HepG2 (cell line): ENCODE data around the gene TRIM3. TPM values are rescaled to one million over a fixed set of nuclear protein-coding genes. Genes with fewer than 3 reads are reported as not detected.

Experiments used
- BRD4 ChIP-seq: sonication (generic); formaldehyde crosslinking; IDR thresholded peaks from 2 replicates; pipeline ENCODE4 v1.4.0; 2020; ENCODE audit warnings: missing genetic modification reagents
- CBX2 ChIP-seq, 2 experiments: fragments of 200-600 bp in 1 of 2; sonication (generic); formaldehyde crosslinking in 1 of 2; IDR thresholded peaks; 2 replicates each; pipeline versions ENCODE4 v1.7.0 to v1.8.1; 2018 to 2022; ENCODE audit warnings: low read depth in 2 of 2, low read length in 1 of 2, mild to moderate bottlenecking in 1 of 2, missing genetic modification reagents in 1 of 2
- ZFAT ChIP-seq: sonication (generic); formaldehyde crosslinking; conservative IDR thresholded peaks from 2 replicates; pipeline ENCODE4 v1.8.1; 2023; ENCODE audit warnings: missing genetic modification reagents, inconsistent platforms
- ZFP37 ChIP-seq: sonication (generic); formaldehyde crosslinking; IDR thresholded peaks from 2 replicates; pipeline ENCODE4 v1.4.0; 2020; ENCODE audit warnings: missing genetic modification reagents, borderline replicate concordance
- ZNF275 ChIP-seq: sonication (generic); formaldehyde crosslinking; IDR thresholded peaks from 2 replicates; pipeline ENCODE4 v1.8.0; 2022; ENCODE audit warnings: missing genetic modification reagents, mild to moderate bottlenecking, inconsistent platforms, borderline replicate concordance
- ZNF280B ChIP-seq: sonication (generic); formaldehyde crosslinking; IDR thresholded peaks from 2 replicates; pipeline ENCODE4 v1.5.0; 2020; ENCODE audit warnings: missing genetic modification reagents, mild to moderate bottlenecking, borderline replicate concordance
- polyA plus RNA-seq, 8 experiments: library from polyadenylated mRNA; depleted of rRNA in 3 of 8; stranded (reverse) in 7 of 8; unstranded in 1 of 8; fragments of >200 nt; fragmentation: Illumina TruSeq in 4 of 8; extraction: Trizol in 4 of 8; gene quantifications; 2 replicates each; pipeline versions ENCODE4 v1.2.1 to v1.2.3, GENCODE V29; 2011 to 2016; ENCODE audit warnings: low read depth in 4 of 8, missing spikeins in 1 of 8, mixed read lengths in 1 of 8; ENCODE audit not compliant: insufficient read depth in 1 of 8
- total RNA-seq, 5 experiments: library from RNA; depleted of rRNA; stranded (reverse); fragments of >200 nt; fragmentation: Illumina TruSeq; extraction: Trizol; gene quantifications; 2 replicates each; pipeline ENCODE4 v1.2.3, GENCODE V29; 2016; ENCODE audit warnings: low read depth in 1 of 5
- TF ChIP-seq, protein P1 (sequence below): sonication (generic); formaldehyde crosslinking; IDR thresholded peaks from one replicate; pipeline ENCODE4 v1.5.1; 2020; ENCODE audit warnings: mild to moderate bottlenecking, missing genetic modification reagents; ENCODE audit errors: not compliant biosample characterization
- TF ChIP-seq, protein P2 (sequence below): sonication (generic); formaldehyde crosslinking; IDR thresholded peaks from 2 replicates; pipeline ENCODE4 v1.5.1; 2020; ENCODE audit warnings: missing genetic modification reagents, mild to moderate bottlenecking, borderline replicate concordance
- TF ChIP-seq, protein P3 (sequence below): sonication (generic); formaldehyde crosslinking; IDR thresholded peaks from 2 replicates; pipeline ENCODE4 v1.8.1; 2022; ENCODE audit warnings: low read depth, mild to moderate bottlenecking, missing genetic modification reagents

TRIM3 gene
- total and polyA plus RNA-seq, 2 of the 13 experiments (the other 11 are each of a cell fraction or from before 2014, with no cell fraction given), result 3.6 to 6.3 TPM

GRCh38 chr11:6481012-6481923 lies 7.5 kb upstream of the TRIM3 start, which contains the start of the genes ARFIP2 and TIMM10B (continued):
- TF ChIP-seq ZNF280B (CRISPR knock-in tag) (no peak), BRD4 (no peak), CBX2 (IDR thresholded peaks at IDR 0.05; ENCODE audit: low read depth, low read length) (no peak), CBX2 (CRISPR knock-in tag; IDR thresholded peaks at IDR 0.05; ENCODE audit: low read depth) (no peak), ZFP37 (no peak), ZNF275 (CRISPR knock-in tag) (no peak; the same call in 1 of the 2 replicates), ZFAT (CRISPR knock-in tag) (no peak)
- TF ChIP-seq, protein P1, sequence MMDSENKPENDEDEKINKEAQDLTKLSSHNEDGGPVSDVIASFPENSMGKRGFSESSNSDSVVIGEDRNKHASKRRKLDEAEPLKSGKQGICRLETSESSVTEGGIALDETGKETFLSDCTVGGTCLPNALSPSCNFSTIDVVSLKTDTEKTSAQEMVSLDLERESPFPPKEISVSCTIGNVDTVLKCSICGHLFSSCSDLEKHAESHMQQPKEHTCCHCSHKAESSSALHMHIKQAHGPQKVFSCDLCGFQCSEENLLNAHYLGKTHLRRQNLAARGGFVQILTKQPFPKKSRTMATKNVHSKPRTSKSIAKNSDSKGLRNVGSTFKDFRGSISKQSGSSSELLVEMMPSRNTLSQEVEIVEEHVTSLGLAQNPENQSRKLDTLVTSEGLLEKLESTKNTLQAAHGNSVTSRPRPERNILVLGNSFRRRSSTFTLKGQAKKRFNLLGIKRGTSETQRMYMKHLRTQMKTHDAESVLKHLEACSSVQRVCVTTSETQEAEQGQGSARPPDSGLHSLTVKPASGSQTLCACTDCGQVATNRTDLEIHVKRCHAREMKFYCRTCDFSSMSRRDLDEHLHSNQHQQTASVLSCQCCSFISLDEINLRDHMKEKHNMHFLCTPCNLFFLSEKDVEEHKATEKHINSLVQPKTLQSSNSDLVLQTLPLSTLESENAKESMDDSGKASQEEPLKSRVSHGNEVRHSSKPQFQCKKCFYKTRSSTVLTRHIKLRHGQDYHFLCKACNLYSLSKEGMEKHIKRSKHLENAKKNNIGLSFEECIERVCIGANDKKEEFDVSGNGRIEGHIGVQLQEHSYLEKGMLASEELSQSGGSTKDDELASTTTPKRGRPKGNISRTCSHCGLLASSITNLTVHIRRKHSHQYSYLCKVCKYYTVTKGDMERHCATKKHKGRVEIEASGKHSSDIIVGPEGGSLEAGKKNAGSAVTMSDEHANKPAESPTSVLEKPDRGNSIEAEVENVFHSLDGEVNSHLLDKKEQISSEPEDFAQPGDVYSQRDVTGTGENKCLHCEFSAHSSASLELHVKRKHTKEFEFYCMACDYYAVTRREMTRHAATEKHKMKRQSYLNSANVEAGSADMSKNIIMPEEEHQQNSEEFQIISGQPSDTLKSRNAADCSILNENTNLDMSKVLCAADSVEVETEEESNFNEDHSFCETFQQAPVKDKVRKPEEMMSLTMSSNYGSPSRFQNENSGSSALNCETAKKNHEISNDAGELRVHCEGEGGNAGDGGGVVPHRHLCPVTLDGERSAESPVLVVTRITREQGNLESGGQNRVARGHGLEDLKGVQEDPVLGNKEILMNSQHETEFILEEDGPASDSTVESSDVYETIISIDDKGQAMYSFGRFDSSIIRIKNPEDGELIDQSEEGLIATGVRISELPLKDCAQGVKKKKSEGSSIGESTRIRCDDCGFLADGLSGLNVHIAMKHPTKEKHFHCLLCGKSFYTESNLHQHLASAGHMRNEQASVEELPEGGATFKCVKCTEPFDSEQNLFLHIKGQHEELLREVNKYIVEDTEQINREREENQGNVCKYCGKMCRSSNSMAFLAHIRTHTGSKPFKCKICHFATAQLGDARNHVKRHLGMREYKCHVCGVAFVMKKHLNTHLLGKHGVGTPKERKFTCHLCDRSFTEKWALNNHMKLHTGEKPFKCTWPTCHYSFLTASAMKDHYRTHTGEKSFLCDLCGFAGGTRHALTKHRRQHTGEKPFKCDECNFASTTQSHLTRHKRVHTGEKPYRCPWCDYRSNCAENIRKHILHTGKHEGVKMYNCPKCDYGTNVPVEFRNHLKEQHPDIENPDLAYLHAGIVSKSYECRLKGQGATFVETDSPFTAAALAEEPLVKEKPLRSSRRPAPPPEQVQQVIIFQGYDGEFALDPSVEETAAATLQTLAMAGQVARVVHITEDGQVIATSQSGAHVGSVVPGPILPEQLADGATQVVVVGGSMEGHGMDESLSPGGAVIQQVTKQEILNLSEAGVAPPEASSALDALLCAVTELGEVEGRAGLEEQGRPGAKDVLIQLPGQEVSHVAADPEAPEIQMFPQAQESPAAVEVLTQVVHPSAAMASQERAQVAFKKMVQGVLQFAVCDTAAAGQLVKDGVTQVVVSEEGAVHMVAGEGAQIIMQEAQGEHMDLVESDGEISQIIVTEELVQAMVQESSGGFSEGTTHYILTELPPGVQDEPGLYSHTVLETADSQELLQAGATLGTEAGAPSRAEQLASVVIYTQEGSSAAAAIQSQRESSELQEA, result no peak
- TF ChIP-seq, protein P2, sequence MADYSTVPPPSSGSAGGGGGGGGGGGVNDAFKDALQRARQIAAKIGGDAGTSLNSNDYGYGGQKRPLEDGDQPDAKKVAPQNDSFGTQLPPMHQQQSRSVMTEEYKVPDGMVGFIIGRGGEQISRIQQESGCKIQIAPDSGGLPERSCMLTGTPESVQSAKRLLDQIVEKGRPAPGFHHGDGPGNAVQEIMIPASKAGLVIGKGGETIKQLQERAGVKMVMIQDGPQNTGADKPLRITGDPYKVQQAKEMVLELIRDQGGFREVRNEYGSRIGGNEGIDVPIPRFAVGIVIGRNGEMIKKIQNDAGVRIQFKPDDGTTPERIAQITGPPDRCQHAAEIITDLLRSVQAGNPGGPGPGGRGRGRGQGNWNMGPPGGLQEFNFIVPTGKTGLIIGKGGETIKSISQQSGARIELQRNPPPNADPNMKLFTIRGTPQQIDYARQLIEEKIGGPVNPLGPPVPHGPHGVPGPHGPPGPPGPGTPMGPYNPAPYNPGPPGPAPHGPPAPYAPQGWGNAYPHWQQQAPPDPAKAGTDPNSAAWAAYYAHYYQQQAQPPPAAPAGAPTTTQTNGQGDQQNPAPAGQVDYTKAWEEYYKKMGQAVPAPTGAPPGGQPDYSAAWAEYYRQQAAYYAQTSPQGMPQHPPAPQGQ (CRISPR knock-in tag), result 0 out of 2 replicates have a peak, but pooled peaks have one; percentile 76
- TF ChIP-seq, protein P3, sequence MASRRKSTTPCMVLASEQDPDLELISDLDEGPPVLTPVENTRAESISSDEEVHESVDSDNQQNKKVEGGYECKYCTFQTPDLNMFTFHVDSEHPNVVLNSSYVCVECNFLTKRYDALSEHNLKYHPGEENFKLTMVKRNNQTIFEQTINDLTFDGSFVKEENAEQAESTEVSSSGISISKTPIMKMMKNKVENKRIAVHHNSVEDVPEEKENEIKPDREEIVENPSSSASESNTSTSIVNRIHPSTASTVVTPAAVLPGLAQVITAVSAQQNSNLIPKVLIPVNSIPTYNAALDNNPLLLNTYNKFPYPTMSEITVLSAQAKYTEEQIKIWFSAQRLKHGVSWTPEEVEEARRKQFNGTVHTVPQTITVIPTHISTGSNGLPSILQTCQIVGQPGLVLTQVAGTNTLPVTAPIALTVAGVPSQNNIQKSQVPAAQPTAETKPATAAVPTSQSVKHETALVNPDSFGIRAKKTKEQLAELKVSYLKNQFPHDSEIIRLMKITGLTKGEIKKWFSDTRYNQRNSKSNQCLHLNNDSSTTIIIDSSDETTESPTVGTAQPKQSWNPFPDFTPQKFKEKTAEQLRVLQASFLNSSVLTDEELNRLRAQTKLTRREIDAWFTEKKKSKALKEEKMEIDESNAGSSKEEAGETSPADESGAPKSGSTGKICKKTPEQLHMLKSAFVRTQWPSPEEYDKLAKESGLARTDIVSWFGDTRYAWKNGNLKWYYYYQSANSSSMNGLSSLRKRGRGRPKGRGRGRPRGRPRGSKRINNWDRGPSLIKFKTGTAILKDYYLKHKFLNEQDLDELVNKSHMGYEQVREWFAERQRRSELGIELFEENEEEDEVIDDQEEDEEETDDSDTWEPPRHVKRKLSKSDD, result peak; percentile 46; the same call in 1 of the 2 replicates
